Measurements from ENCODE around the gene RENBP.

RENBP gene

DNA sequence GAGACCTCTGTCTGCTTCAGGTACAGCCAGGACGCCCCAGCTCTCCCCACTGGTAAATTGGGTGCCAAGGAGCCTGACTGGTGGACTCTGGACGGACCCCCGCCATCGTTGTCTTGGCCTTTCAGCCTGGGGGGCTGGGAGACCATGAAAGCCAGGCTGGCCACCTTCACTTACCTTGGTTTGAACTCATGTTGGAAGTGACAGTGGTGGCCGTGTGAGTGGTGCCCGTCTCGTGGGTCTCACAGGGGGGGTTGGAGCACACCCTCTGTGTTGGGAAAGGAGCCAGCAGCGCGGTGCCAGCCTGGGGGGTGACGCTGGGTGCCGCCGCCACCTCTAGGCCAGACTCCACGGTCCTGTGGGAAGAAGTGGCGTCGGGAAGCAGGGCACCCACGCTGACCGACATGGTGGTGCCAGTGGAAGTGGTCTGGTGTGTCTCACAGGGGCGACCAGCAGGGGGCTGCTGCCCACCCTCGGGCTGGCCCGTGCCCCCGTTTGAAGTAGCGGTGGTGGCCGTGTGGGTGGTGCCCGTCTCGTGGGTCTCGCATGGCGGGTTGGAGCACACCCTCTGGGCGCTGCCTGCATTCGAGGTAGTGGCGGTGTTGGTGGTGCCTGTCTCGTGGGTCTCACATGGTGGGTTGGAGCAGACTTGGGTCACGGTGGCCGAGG lies 9.6 kb upstream of the RENBP start:
- TF ChIP-seq, protein P1, sequence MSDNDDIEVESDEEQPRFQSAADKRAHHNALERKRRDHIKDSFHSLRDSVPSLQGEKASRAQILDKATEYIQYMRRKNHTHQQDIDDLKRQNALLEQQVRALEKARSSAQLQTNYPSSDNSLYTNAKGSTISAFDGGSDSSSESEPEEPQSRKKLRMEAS (IDR thresholded peaks at IDR 0.05; ENCODE audit: low read depth, low read length) = no peak
- TF ChIP-seq POLR2A (IDR thresholded peaks at IDR 0.05; ENCODE audit: extremely low read depth, insufficient read length) (no peak), MYC (IDR thresholded peaks at IDR 0.05; ENCODE audit: low read depth, low read length) (no peak)
- TF ChIP-seq, protein P2, sequence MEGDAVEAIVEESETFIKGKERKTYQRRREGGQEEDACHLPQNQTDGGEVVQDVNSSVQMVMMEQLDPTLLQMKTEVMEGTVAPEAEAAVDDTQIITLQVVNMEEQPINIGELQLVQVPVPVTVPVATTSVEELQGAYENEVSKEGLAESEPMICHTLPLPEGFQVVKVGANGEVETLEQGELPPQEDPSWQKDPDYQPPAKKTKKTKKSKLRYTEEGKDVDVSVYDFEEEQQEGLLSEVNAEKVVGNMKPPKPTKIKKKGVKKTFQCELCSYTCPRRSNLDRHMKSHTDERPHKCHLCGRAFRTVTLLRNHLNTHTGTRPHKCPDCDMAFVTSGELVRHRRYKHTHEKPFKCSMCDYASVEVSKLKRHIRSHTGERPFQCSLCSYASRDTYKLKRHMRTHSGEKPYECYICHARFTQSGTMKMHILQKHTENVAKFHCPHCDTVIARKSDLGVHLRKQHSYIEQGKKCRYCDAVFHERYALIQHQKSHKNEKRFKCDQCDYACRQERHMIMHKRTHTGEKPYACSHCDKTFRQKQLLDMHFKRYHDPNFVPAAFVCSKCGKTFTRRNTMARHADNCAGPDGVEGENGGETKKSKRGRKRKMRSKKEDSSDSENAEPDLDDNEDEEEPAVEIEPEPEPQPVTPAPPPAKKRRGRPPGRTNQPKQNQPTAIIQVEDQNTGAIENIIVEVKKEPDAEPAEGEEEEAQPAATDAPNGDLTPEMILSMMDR (IDR thresholded peaks at IDR 0.05; ENCODE audit: low read depth, low read length) = no peak
- H3K4me3 ChIP-seq (ENCODE audit: low read depth, low read length) = no peak overlapping the region
- no peak for DNase-seq (ENCODE audit: low read depth)

DNA sequence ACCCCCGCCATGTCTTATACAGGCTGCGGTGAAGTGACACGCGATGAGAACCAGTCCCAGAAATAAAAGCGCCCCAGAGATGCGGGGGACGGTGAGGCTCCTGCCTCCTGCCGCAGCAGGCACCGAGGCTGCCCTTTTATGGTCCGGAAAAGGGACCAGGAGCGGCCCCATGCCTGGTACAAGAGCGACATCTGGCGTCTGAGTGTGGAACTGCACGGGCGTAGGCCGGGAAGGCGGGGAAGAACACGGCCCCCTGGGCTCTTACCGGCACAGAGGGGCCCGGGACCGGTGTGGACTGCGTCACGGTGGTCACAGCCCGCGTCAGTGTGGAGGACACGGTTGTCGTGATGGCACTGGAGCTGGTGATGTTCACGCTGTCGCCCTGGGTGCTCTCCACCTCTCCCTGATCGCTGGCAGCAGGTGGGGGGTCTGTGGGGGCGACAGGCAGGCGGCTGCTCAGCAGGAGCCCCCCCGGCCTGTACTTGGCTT lies 8.9 kb upstream of the RENBP start:
- peak; percentile 72 for DNase-seq (ENCODE audit: low read depth)
- TF ChIP-seq MYC (IDR thresholded peaks at IDR 0.05; ENCODE audit: low read depth, low read length) = no peak
- TF ChIP-seq, protein P2 (IDR thresholded peaks at IDR 0.05; ENCODE audit: low read depth, low read length) = peak; percentile 70

DNA sequence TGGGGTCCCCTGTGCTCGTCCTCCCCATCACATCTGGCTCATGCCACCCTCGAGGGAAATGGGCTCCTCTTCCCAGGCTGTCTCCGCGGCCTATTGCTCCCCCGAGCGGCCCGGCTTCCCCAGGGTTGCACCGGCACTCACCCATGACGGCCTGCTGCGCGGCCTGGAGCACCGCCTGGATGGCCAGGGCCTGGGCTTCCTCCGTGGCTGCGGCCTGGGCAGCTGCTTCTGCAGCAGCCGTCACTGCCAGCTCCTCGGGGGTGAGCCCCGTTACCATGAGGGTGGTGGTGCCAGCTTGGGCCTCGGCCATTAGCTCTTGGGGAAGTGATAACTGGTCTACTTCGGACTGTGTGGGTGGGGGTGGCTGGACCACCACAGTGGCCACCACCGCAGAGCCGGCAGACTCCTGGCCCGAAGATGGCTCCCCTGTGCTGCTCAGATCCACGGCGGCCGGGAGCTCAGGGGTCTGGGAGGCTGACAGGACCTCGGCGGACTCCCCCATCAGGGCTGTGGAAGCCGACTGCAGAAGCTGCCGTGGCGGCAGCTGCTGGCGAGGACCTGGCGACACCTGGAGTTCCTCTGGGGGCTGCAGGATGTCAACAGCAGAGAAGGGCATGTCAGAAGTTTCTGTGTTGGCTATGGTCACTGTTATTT lies 8.1 kb upstream of the RENBP start:
- DNase-seq (ENCODE audit: low read depth) = no peak
- no peak overlapping the region for H3K4me3 ChIP-seq (ENCODE audit: low read depth, low read length)
- TF ChIP-seq MYC (IDR thresholded peaks at IDR 0.05; ENCODE audit: low read depth, low read length) (no peak), POLR2A (IDR thresholded peaks at IDR 0.05; ENCODE audit: extremely low read depth, insufficient read length) (no peak)

More for the DNA sequence above, 8.9 kb upstream of the RENBP start:
- H3K4me3 ChIP-seq (ENCODE audit: low read depth, low read length) = no peak overlapping the region

DNA sequence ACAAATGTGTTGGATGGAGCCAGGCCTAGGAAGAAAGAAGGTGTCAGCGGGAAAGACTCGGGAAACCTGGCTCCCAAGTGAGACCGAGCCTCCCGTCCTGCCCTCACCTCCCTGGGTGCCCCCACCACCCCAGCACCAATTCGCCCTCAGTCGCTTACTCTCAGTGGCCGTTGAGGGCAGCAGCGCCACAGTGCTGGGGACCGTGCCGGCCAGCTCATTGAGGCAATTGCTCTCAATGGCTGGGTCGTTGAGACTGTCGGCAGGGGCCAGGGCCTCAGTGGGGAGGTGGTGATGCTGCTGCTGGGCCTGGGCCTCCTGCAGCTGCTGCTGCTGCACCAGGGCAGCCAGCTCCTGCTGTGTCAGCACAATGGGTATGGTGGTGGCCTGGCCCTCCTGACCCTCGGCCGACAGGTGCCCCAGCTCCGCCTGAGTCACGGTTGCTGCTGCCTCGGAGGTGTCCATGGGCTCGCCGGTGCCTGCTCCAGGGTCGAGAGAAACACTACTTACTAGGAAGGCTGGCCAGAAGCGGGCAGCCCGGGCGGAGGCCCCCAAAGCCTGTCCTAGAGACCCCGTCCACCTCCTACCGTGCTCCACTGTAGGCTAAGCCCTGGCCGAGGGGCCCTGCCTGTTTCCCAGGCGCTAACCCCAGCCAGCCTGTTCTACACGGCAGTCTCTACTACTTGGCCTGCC lies 7.4 kb upstream of the RENBP start:
- H3K4me3 ChIP-seq (ENCODE audit: low read depth, low read length) = no peak overlapping the region
- TF ChIP-seq MYC (IDR thresholded peaks at IDR 0.05; ENCODE audit: low read depth, low read length) = no peak
- no peak for TF ChIP-seq POLR2A (IDR thresholded peaks at IDR 0.05; ENCODE audit: extremely low read depth, insufficient read length)
- TF ChIP-seq, protein P2 (IDR thresholded peaks at IDR 0.05; ENCODE audit: low read depth, low read length) = no peak
- TF ChIP-seq, protein P1 (IDR thresholded peaks at IDR 0.05; ENCODE audit: low read depth, low read length) = no peak
- no peak for DNase-seq (ENCODE audit: low read depth)

DNA sequence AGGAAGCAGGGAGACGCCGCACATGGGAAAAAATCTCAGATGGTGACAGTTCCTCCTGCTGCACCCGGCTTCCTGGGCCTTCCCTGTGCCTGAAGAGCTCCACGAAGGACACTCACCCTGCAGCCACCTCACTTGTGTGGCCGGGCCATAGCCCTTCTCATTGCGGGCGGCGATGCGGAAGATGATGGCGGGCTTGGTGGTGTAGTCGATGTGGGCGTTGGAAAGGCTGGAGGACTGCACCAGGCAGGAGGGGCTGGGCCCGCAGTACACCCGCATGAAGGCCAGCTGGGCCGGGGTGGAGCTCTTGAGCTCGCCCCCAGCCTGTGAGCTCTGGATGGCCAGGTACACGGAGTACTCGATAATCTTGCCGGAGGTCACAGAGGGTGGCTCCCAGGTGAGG lies 5.7 kb upstream of the RENBP start:
- TF ChIP-seq, protein P1 (IDR thresholded peaks at IDR 0.05; ENCODE audit: low read depth, low read length) = no peak
- TF ChIP-seq POLR2A (IDR thresholded peaks at IDR 0.05; ENCODE audit: extremely low read depth, insufficient read length) (no peak), MYC (IDR thresholded peaks at IDR 0.05; ENCODE audit: low read depth, low read length) (no peak)
- TF ChIP-seq, protein P2 (IDR thresholded peaks at IDR 0.05; ENCODE audit: low read depth, low read length) = no peak
- H3K4me3 ChIP-seq (ENCODE audit: low read depth, low read length) = no peak overlapping the region
- DNase-seq (ENCODE audit: low read depth) = no peak

All from NB4 (cell line).